ENCODE data around the gene CNGA3. TPM values are rescaled to one million over a fixed set of nuclear protein-coding genes. Genes with fewer than 3 reads are reported as not detected.

CNGA3 gene
- polyA plus RNA-seq, 2 of the 4 experiments (the other 2 are of a cell fraction) = not detected

- 59% methylated on average over 14 of the region's 19 CpGs for WGBS (ENCODE audit: missing lambda C conversion rate)
- ChIA-PET CTCF (interaction anchor here (1.4 to 2.0 kb wide), 3 partner anchors 11 to 584 kb away, joined by 4 to 7 read pairs (median 5); no protein-coding TSS in a partner anchor), POLR2A (no interaction called here)
- no peaks in the 10 kb centered on the region for H3K4me1 ChIP-seq
- H3K4me2 ChIP-seq = no peak overlapping the region
- FAIRE-seq = no peak
- H3K27ac ChIP-seq = no peak overlapping the region
- ATAC-seq = peak in 1 of 2 experiments; percentile 40; a peak in 2 of 6 replicates
- TF ChIP-seq FOXS1 (CRISPR knock-in tag; IDR thresholded peaks at IDR 0.05) (no peak), SMC3 (IDR thresholded peaks at IDR 0.05) (no peak), RCOR1 (IDR thresholded peaks at IDR 0.05; ENCODE audit: low read depth, low read length) (no peak), HOXA7 (CRISPR knock-in tag; IDR thresholded peaks at IDR 0.05) (no peak), CEBPB (IDR thresholded peaks at IDR 0.05) (no peak), CBX8 (IDR thresholded peaks at IDR 0.05) (no peak), NPAS2 (CRISPR knock-in tag; IDR thresholded peaks at IDR 0.05; ENCODE audit: borderline replicate concordance) (no peak), HMGXB4 (CRISPR knock-in tag; IDR thresholded peaks at IDR 0.05; ENCODE audit: borderline replicate concordance) (no peak), EHMT2 (IDR thresholded peaks at IDR 0.05; ENCODE audit: low read depth) (no peak), MAX (IDR thresholded peaks at IDR 0.05) (no peak), KDM1A (IDR thresholded peaks at IDR 0.05; ENCODE audit: low read depth) (no peak), JUN (IDR thresholded peaks at IDR 0.05) (no peak), SREBF2 (IDR thresholded peaks at IDR 0.05) (no peak), KDM5A (IDR thresholded peaks at IDR 0.05) (no peak), JUNB (IDR thresholded peaks at IDR 0.05) (no peak), POLR2A (IDR thresholded peaks at IDR 0.05; ENCODE audit: low read length) (no peak), MAFK (IDR thresholded peaks at IDR 0.05; ENCODE audit: partially characterized antibody) (no peak), CBX2 (IDR thresholded peaks at IDR 0.05; ENCODE audit: borderline replicate concordance, low read depth) (no peak)
- TF ChIP-seq, protein P1, sequence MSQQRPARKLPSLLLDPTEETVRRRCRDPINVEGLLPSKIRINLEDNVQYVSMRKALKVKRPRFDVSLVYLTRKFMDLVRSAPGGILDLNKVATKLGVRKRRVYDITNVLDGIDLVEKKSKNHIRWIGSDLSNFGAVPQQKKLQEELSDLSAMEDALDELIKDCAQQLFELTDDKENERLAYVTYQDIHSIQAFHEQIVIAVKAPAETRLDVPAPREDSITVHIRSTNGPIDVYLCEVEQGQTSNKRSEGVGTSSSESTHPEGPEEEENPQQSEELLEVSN (IDR thresholded peaks at IDR 0.05; ENCODE audit: borderline replicate concordance, low read depth) = no peak
- H3K9me3 ChIP-seq = no peaks in the 10 kb centered on the region
- DNase-seq (ENCODE audit: low read depth in 1 of 2, low spot score in 1 of 2) = no peak
- no peak overlapping the region for H3K4me3 ChIP-seq
Observed at GRCh38 chr2:98390571-98391476, 44.6 kb downstream of the CNGA3 start.

DNA sequence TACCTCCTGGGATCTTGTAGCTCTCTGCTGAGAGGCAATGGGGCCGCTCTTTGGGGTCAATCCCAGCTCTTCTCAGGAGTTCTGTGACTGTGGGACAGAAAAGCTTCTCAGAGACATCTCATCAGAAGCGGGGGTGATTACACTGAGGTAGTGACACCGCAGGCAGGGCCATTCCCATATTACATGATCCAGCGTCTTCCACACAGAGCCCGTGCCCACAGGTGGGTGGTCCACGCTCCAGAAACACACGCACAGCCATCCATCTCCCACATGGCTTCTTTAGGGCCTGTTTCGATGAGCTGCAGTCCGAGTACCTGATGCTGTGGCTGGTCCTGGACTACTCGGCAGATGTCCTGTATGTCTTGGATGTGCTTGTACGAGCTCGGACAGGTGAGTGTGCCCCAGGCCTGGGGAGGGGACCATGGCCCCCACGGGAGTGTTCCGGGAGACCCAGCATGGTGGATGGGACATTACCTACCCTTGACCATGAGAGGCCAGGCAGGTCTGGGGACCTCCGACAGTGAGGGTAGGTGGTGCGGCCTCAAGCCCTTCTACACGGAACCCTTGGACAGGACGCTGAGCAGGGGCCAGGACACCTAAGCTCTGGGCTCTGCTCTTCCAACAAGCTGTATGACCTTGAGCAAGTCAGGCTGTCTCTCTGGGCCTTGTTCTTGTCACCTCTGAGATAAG, 45.5 kb downstream of the CNGA3 start:
- 57% methylated on average over 7 of the region's 18 CpGs for WGBS (ENCODE audit: missing lambda C conversion rate)
- DNase-seq (ENCODE audit: low read depth in 1 of 2, low spot score in 1 of 2) = no peak
- no peak for ATAC-seq
- no peak for FAIRE-seq
- Histone ChIP-seq H3K9me3 (no peaks in the 10 kb centered on the region), H3K4me1 (no peaks in the 10 kb centered on the region), H3K27ac (no peak overlapping the region), H3K4me2 (no peak overlapping the region), H3K4me3 (no peak overlapping the region)
- ChIA-PET POLR2A (no interaction called here), CTCF (interaction anchor here (1.1 to 2.0 kb wide), 5 partner anchors 12 to 694 kb away, joined by 3 to 7 read pairs (median 4); no protein-coding TSS in a partner anchor)
- TF ChIP-seq RNF2 (IDR thresholded peaks at IDR 0.05; ENCODE audit: borderline replicate concordance, low read depth) (no peak), MAZ (IDR thresholded peaks at IDR 0.05; ENCODE audit: borderline replicate concordance, low read depth, low read length) (no peak), KDM5A (IDR thresholded peaks at IDR 0.05) (no peak), NFE2L2 (conservative IDR thresholded peaks at IDR 0.05; ENCODE audit: low read length) (no peak), PBX3 (IDR thresholded peaks at IDR 0.05) (no peak), ZSCAN20 (CRISPR knock-in tag; IDR thresholded peaks at IDR 0.05) (no peak), CBX2 (IDR thresholded peaks at IDR 0.05; ENCODE audit: borderline replicate concordance, low read depth) (no peak), TP53 (CRISPR knock-in tag; IDR thresholded peaks at IDR 0.05) (no peak), ATOH8 (CRISPR knock-in tag; IDR thresholded peaks at IDR 0.05; ENCODE audit: low read depth) (no peak), JUNB (IDR thresholded peaks at IDR 0.05) (no peak), EP300 (IDR thresholded peaks at IDR 0.05) (no peak), MYC (IDR thresholded peaks at IDR 0.05; ENCODE audit: borderline replicate concordance, low read length) (no peak)
